ENCODE data around the gene HGF. TPM values are rescaled to one million over a fixed set of nuclear protein-coding genes. Genes with fewer than 3 reads are reported as not detected.
"Not testable (repeated sequence)": the region's sequence is repeated elsewhere in the genome, so short reads cannot be mapped to it uniquely, and the experiment has no call there.

Gene HGF
- 1 to 10 TPM; 1.4 to 4.6 (median 3.2) TPM for total RNA-seq
- long read RNA-seq, donor 1: 0 reads
- long read RNA-seq, donor 2, partial matches to known transcripts: 0 of 1 reads
- long read RNA-seq, donor 2, other reads (novel, unspliced or antisense): 0 of 1 reads

DNA sequence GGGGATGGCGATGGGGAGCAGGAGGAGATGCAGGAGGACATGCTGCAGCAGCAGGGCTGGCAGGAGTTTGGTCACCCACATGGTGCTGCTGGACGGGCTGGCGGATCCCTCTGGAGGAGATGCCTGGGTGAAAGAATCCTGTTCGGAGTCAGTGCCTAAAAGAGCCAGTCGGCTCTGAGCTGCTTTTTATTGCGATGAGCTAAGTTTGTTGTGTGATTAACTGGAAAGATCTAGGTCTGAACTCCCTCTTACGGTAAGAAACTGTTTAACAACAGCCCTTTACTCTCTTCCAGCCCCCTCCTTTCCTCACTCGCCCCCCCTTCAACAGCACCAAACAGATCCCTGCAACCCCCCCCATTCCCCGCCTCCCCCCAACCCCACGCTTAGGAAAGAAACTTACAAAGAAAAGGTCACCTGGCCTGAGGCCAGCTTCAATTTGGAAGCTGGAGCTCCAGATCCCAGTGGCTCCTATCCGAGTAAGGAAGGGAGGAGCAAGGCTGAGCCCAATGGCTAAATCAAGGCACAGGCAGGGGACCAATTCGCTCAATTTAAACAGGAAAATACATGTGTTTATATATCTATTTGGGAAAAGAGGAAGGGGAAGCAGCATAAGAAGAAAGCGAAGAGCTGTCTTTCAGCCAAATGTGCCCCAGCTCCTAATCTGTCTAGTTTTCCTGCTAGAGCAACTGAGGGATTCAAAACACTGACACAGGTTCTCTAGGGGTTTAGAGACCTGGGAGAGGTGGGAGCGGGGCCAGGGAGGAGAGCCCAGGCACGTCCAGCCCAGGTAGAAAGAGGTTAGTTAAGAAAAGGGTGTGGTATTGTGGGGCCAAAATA is at the start of gene HGF:
Gene HGF (minus strand): TSS at position 157 of the 837 bp plus-strand sequence. CDS start 76 bp downstream, at position 81.
- H3K4me1 ChIP-seq (ENCODE audit: low read depth): no peaks in the 10 kb centered on the region
- H3K9me3 ChIP-seq: no peaks in the 10 kb centered on the region
- ATAC-seq (peak; percentile 58), DNase-seq (peak; percentile 32 to 50 (median 34))
- no peak within 1 kb of the TSS for H3K4me3 ChIP-seq
- H3K36me3 ChIP-seq (ENCODE audit: low read depth): no peaks in the 10 kb centered on the region
- TF ChIP-seq, protein P1, sequence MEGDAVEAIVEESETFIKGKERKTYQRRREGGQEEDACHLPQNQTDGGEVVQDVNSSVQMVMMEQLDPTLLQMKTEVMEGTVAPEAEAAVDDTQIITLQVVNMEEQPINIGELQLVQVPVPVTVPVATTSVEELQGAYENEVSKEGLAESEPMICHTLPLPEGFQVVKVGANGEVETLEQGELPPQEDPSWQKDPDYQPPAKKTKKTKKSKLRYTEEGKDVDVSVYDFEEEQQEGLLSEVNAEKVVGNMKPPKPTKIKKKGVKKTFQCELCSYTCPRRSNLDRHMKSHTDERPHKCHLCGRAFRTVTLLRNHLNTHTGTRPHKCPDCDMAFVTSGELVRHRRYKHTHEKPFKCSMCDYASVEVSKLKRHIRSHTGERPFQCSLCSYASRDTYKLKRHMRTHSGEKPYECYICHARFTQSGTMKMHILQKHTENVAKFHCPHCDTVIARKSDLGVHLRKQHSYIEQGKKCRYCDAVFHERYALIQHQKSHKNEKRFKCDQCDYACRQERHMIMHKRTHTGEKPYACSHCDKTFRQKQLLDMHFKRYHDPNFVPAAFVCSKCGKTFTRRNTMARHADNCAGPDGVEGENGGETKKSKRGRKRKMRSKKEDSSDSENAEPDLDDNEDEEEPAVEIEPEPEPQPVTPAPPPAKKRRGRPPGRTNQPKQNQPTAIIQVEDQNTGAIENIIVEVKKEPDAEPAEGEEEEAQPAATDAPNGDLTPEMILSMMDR (IDR thresholded peaks at IDR 0.05): no peak
- intact Hi-C loops (cut with DNase I, micrococcal nuclease): no loop called here

- DNase-seq (no peak), ATAC-seq (no peak)
- Histone ChIP-seq H3K4me1 (ENCODE audit: low read depth) (no peaks in the 10 kb centered on the region), H3K4me3 (no peak overlapping the region), H3K9me3 (no peaks in the 10 kb centered on the region), H3K36me3 (ENCODE audit: low read depth) (no peaks in the 10 kb centered on the region)
- TF ChIP-seq, protein P1 (IDR thresholded peaks at IDR 0.05): no peak
- intact Hi-C loops (cut with DNase I, micrococcal nuclease): no loop called here
Measured at GRCh38 chr7:81816312-81816711, 46.5 kb upstream of the HGF start.

DNA sequence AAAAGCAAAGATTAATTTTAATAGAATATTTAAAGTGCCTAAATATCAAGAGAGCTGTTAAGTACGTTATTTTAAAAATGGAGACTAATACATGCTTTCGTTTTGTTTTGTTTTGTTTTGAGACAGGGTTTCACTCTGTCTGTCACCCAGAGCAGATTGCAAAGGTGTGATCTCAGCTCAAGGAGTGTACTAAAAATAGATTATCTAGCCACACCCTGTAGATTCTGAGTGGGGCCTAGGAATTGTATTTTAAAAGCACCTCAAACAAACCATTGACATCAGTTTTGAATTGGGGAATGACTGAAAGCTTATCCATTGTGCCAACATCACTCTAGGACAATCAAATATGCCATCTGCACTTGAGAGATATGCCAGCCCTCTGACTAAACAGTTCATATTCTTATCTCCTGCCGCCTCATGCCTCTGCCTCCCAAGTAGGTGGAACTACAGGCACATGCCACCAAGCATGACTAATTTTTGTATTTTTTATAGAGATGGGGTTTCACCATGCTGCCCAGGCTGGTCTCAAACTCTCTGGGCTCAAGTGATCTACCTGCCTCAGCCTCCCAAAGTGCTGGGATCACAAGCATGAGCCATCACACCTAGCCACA is 43.1 kb upstream of the HGF start:
- H3K4me3 ChIP-seq; ATAC-seq; H3K4me1 ChIP-seq (ENCODE audit: low read depth); intact Hi-C loops (cut with DNase I, micrococcal nuclease); H3K9me3 ChIP-seq; H3K36me3 ChIP-seq (ENCODE audit: low read depth); DNase-seq: not testable (repeated sequence)

DNA sequence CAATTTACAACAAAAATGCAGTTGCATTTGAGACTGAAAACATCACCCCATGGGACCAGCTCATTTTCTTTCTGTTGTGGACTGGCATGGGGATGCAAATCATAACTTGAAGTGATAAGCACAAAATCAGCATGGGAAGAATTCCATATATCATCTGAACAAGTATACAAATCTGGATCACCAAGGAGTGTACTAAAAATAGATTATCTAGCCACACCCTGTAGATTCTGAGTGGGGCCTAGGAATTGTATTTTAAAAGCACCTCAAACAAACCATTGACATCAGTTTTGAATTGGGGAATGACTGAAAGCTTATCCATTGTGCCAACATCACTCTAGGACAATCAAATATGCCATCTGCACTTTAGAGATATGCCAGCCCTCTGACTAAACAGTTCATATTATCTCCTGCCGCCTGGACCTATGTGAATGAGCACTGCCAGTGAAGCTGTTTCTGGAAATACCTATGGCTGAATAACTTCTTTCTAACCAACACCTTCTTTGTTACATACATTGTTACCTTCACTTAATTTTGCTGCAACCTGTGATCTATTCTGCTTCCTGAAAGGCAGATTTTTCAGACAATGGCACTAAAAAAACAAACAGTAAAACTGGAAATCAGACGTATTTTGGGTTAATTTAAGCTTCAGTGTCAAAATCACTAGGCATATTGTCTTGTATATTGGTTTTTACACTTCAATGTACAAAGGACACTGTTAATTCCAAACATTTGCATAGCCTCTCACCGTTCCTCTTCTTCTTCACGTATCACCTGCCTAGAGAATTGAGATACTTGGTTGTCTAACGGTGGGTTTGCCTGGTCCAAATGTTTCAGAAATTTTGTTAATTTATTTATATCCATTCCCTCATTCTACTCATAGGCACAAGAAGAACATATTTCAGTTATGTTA is 42.4 kb upstream of the HGF start:
- intact Hi-C loops (cut with DNase I, micrococcal nuclease): no loop called here
- no peak for DNase-seq
- H3K36me3 ChIP-seq (ENCODE audit: low read depth): no peaks in the 10 kb centered on the region
- ATAC-seq: no peak
- H3K4me1 ChIP-seq (ENCODE audit: low read depth): no peaks in the 10 kb centered on the region
- TF ChIP-seq, protein P1 (IDR thresholded peaks at IDR 0.05): no peak
- no peak overlapping the region for H3K4me3 ChIP-seq
- H3K9me3 ChIP-seq: no peaks in the 10 kb centered on the region

GRCh38 chr7:81810476-81811155 is 40.8 kb upstream of the HGF start:
- H3K4me1 ChIP-seq (ENCODE audit: low read depth): no peaks in the 10 kb centered on the region
- intact Hi-C loops (cut with DNase I, micrococcal nuclease): no loop called here
- TF ChIP-seq, protein P1 (IDR thresholded peaks at IDR 0.05): no peak

DNA sequence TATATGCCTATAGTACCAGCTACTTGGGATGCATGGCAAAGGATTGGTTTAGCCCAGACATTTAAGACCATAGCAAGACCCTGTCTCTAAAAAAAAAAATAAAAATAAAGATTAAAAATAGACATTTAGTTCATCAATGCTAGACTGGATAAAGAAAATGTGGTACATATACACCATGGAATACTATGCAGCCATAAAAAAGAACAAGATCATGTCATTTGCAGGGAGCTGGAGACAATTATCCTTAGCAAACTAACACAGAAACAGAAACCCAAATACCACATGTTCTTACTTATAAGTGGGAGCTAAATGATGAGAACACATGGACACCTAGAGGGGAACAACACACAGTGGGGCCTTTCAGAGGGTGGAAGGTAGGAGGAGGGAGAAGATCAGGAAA is 38.5 kb upstream of the HGF start:
- ATAC-seq; H3K9me3 ChIP-seq; H3K4me1 ChIP-seq (ENCODE audit: low read depth); H3K4me3 ChIP-seq; H3K36me3 ChIP-seq (ENCODE audit: low read depth); intact Hi-C loops (cut with DNase I, micrococcal nuclease); DNase-seq: not testable (repeated sequence)

More at GRCh38 chr7:81810476-81811155, 40.8 kb upstream of the HGF start:
- peak; percentile 25 for ATAC-seq
- Histone ChIP-seq H3K4me3 (no peak overlapping the region), H3K36me3 (ENCODE audit: low read depth) (no peaks in the 10 kb centered on the region), H3K9me3 (no peaks in the 10 kb centered on the region)
- peak in 1 of 3 donors; percentile 24 for DNase-seq
